ENCODE results near the gene ZNF710. TPM values are rescaled to one million over a fixed set of nuclear protein-coding genes. Genes with fewer than 3 reads are reported as not detected.
"Not testable (repeated sequence)": the region's sequence is repeated elsewhere in the genome, so short reads cannot be mapped to it uniquely, and the experiment has no call there.

The ZNF710 gene, protein sequence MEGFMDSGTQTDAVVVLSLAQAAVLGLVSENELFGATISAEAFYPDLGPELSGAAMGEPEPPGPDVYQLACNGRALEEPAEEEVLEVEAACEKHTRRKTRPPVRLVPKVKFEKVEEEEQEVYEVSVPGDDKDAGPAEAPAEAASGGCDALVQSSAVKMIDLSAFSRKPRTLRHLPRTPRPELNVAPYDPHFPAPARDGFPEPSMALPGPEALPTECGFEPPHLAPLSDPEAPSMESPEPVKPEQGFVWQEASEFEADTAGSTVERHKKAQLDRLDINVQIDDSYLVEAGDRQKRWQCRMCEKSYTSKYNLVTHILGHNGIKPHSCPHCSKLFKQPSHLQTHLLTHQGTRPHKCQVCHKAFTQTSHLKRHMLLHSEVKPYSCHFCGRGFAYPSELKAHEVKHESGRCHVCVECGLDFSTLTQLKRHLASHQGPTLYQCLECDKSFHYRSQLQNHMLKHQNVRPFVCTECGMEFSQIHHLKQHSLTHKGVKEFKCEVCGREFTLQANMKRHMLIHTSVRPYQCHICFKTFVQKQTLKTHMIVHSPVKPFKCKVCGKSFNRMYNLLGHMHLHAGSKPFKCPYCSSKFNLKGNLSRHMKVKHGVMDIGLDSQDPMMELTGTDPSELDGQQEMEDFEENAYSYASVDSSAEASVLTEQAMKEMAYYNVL
- 20.2 and 22.2 TPM in 2 replicates for total RNA-seq
- 7.8 and 12.0 TPM in 2 replicates for polyA plus RNA-seq

DNA sequence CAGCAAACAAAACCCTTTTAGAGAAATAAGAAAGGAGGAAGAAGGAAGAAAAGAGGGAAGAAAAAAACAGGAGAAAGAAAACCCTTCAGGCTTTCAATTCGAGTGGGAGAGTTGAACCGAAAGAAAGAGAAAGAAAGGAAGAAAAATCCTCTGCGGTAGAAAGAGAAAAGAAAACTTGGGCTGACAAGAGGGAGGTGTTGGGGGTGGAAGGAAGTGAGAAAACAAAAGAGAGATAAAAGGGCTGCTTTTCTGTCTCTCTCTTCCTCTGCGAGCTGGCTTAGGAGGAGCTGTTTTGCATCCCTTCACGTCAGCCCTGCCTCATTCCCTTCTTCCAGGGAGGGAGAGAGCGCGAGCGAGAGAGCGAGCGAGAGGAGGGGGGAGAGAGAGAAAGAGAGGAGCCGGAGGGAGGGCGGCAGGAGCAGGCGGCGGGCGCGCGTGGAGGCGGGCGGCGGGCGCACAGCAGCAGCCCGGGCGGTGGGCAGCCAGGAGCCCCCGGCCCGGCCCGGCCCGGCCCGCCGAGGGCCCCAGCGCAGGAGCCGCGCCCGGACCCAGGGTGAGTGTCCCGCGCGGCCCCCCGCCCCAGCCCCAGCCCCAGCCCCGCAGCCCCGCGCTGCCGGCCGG lies at the start of gene ZNF710:
ZNF710 (plus strand) TSS at position 263 of the 621 bp plus-strand sequence. CDS start 65,814 bp downstream, outside the sequence.
- H3K27ac ChIP-seq = peak within 1 kb of the TSS; percentile 51
- H3K9me3 ChIP-seq (ENCODE audit: low read depth) = no peaks in the 10 kb centered on the region
- no peaks in the 10 kb centered on the region for H3K27me3 ChIP-seq
- H3K4me3 ChIP-seq = peak within 1 kb of the TSS; percentile 73
- peaks cover 23% of the 10 kb centered on the region for H3K4me1 ChIP-seq (ENCODE audit: low read depth)
- TF ChIP-seq, protein P1, sequence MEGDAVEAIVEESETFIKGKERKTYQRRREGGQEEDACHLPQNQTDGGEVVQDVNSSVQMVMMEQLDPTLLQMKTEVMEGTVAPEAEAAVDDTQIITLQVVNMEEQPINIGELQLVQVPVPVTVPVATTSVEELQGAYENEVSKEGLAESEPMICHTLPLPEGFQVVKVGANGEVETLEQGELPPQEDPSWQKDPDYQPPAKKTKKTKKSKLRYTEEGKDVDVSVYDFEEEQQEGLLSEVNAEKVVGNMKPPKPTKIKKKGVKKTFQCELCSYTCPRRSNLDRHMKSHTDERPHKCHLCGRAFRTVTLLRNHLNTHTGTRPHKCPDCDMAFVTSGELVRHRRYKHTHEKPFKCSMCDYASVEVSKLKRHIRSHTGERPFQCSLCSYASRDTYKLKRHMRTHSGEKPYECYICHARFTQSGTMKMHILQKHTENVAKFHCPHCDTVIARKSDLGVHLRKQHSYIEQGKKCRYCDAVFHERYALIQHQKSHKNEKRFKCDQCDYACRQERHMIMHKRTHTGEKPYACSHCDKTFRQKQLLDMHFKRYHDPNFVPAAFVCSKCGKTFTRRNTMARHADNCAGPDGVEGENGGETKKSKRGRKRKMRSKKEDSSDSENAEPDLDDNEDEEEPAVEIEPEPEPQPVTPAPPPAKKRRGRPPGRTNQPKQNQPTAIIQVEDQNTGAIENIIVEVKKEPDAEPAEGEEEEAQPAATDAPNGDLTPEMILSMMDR (IDR thresholded peaks at IDR 0.05; ENCODE audit: low read depth, low read length) = no peak
- peak; percentile 64 to 80 for DNase-seq (ENCODE audit: low read depth in 1 of 2, low spot score in 1 of 2)
- H3K36me3 ChIP-seq = no peaks in the 10 kb centered on the region

- Histone ChIP-seq H3K9me3 (ENCODE audit: low read depth) (no peaks in the 10 kb centered on the region), H3K36me3 (no peaks in the 10 kb centered on the region), H3K27me3 (no peaks in the 10 kb centered on the region), H3K4me1 (ENCODE audit: low read depth) (no peaks in the 10 kb centered on the region), H3K4me3 (no peak overlapping the region), H3K27ac (no peak overlapping the region)
- no peak for DNase-seq (ENCODE audit: low read depth in 1 of 2, low spot score in 1 of 2)
- TF ChIP-seq, protein P1 (IDR thresholded peaks at IDR 0.05; ENCODE audit: low read depth, low read length) = no peak
These were observed 46.6 kb upstream of the ZNF710 start for GRCh38 chr15:89954541-89954940.

GRCh38 chr15:89955449-89955998 lies 45.6 kb upstream of the ZNF710 start:
- not testable (repeated sequence) for H3K4me3 ChIP-seq; DNase-seq (ENCODE audit: low read depth in 1 of 2, low spot score in 1 of 2); H3K36me3 ChIP-seq; H3K4me1 ChIP-seq (ENCODE audit: low read depth); H3K9me3 ChIP-seq (ENCODE audit: low read depth); H3K27ac ChIP-seq; H3K27me3 ChIP-seq

GRCh38 chr15:89958107-89958805 lies 42.9 kb upstream of the ZNF710 start:
- TF ChIP-seq, protein P1 (IDR thresholded peaks at IDR 0.05; ENCODE audit: low read depth, low read length) = no peak
- no peaks in the 10 kb centered on the region for H3K36me3 ChIP-seq
- H3K27ac ChIP-seq = no peak overlapping the region
- H3K4me1 ChIP-seq (ENCODE audit: low read depth) = no peaks in the 10 kb centered on the region
- DNase-seq (ENCODE audit: low read depth in 1 of 2, low spot score in 1 of 2) = no peak
- no peaks in the 10 kb centered on the region for H3K9me3 ChIP-seq (ENCODE audit: low read depth)
- no peaks in the 10 kb centered on the region for H3K27me3 ChIP-seq
- H3K4me3 ChIP-seq = no peak overlapping the region

GRCh38 chr15:89963301-89964231 lies 37.6 kb upstream of the ZNF710 start:
- H3K4me3 ChIP-seq = no peak overlapping the region
- no peaks in the 10 kb centered on the region for H3K27me3 ChIP-seq
- no peaks in the 10 kb centered on the region for H3K36me3 ChIP-seq
- H3K27ac ChIP-seq = no peak overlapping the region
- TF ChIP-seq, protein P1 (IDR thresholded peaks at IDR 0.05; ENCODE audit: low read depth, low read length) = no peak
- no peaks in the 10 kb centered on the region for H3K4me1 ChIP-seq (ENCODE audit: low read depth)
- no peak for DNase-seq (ENCODE audit: low read depth in 1 of 2, low spot score in 1 of 2)
- no peaks in the 10 kb centered on the region for H3K9me3 ChIP-seq (ENCODE audit: low read depth)

All from cardiac muscle cell (in vitro differentiated cells and primary cell).